DND-41 (cell line): Measurements from ENCODE around the gene ITGB2.

Source experiments
- CTCF ChIP-seq: IDR thresholded peaks from 2 replicates; pipeline ENCODE4 v1.5.1; 2012; ENCODE audit warnings: borderline replicate concordance, low read length, moderate library complexity, mild to moderate bottlenecking; ENCODE audit not compliant: poor library complexity, severe bottlenecking; ENCODE audit errors: extremely low read depth
- EZH2 ChIP-seq: IDR thresholded peaks from 3 replicates; pipeline ENCODE4 v1.6.1; 2012; ENCODE audit warnings: borderline replicate concordance, low read depth, mild to moderate bottlenecking, moderate library complexity, low read length, inconsistent platforms; ENCODE audit not compliant: severe bottlenecking

GRCh38 chr21:44858291-44858690 lies 62.4 kb downstream of the ITGB2 start:
- TF ChIP-seq CTCF = no peak
- TF ChIP-seq EZH2 = no peak
